Epidermal melanocyte (primary cell): ENCODE results near the gene UBC.

Source experiments
- DNase-seq: peaks from one replicate; pipeline ENCODE4 v3.0.0; 2011; ENCODE audit warnings: low spot score; ENCODE audit not compliant: insufficient read length

UBC gene

GRCh38 chr12:124914392-124915238, at the start of gene UBC:
Gene UBC, minus strand, starts transcription at chr12:124914650. Its CDS starts 879 bp downstream, at chr12:124913771.
- peak; percentile 50 for DNase-seq

GRCh38 chr12:124963211-124963610, 48.8 kb upstream of the UBC start:
- DNase-seq, result no peak

- no peak for DNase-seq
Observed at GRCh38 chr12:124961055-124961454, 46.6 kb upstream of the UBC start.

DNA sequence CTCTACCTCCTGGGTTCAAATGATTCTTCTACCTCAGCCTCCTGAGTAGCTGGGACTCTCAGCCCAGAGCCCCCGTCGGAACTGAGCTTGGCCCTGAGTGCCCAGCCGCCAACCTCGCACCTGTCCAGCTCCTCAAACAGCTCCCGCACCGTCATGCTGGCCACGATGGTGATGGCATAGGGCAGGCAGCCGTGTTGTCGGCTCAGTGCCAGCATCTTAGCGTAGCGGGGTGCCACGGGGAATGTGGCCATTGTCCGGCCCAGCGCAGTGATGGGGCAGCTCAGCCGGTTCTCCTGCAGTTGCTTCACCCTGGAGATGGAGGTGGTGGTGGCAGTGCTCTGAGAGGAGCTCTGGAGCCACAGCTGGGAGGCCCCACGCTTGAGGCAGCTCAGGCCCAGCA, 42.1 kb upstream of the UBC start:
- DNase-seq, result no peak

GRCh38 chr12:124954771-124955170, 40.3 kb upstream of the UBC start:
- DNase-seq, result no peak

GRCh38 chr12:124953689-124954405, 39.4 kb upstream of the UBC start:
- no peak for DNase-seq

DNA sequence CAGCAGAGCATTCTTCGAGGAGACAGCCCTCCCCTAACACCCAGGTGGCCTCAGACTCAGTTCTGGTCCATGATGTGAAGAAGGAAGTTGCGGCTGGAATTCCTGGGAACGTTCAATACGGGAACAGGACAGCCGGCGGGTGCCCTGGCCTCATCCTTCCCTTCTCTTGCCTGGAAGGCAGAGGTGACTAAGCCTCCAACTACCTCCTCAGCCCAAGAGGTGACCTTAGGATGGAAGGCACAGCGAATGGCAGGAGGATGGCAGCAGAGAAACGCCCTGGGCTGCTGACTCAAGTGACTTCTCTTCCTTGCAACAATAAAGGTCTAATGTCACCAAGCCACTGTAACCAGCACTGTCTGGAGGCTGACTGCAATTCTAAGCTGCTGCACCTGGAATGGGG, 38.4 kb upstream of the UBC start:
- no peak for DNase-seq

GRCh38 chr12:124952295-124952694, 37.8 kb upstream of the UBC start:
- DNase-seq, result no peak

- DNase-seq, result no peak
Observed at GRCh38 chr12:124949779-124950728, 35.6 kb upstream of the UBC start.

GRCh38 chr12:124949066-124949465, 34.6 kb upstream of the UBC start:
- no peak for DNase-seq

DNA sequence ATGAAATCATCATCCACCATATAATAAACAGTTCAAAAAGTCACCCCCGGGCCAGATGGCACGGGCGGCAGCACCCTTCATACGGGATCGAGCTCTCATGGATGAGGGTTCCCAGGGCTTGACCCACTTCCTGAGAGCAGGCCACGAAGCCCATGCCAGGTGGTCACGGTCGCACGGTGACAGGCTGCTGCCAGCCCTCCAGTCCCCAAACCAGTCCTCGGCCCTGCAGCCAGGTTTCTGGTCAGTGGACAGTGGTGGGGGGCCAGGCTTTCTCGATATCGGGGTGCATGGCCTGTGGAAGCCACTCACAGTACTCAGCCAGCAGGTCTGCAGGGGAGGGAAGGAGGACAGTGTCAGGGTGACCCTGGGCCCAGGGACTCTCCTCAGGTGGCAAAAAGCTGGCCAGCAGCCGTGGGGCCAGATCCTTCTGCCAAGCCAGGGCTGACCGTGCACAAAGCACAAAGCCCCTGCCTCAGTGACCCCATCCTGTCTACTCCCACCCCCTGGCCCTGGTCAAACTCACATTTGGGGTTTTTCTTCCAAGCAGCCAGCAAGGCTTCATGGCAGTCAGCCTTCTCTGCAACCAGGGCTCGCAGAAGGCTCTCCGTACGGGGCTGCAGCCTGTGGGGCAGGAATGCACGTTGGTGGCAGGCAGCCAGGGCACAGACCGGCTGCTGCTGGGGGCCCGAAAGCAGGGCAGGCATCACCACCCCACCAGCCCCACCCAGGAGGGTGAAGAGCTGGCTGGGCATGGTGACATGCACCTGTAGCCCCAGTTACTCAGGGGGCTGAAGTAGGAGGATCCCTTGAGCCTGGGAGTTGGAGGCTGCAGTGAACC, 33.3 kb upstream of the UBC start:
- DNase-seq, result no peak

- no peak for DNase-seq
Observed at GRCh38 chr12:124947013-124947412, 32.6 kb upstream of the UBC start.

DNA sequence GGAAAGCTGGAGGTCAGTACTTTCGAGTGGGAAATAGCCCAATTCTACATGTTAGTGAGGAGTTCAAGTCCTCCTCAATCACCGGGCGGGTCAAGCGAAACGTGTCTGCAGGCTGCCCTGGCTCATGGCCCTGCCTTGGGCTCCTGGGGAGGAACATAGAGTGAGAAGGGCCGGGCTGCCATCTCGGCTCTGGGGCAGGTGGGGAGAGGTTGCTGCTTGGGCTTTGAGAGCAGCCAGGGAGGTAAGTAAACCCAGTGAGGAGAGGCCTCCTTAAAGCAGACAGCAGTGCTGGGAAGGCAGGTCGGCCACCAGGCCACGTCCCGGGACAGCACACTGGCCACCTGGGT, 32.0 kb upstream of the UBC start:
- DNase-seq, result no peak

- no peak for DNase-seq
Observed at GRCh38 chr12:124941170-124941527, 26.7 kb upstream of the UBC start.

DNA sequence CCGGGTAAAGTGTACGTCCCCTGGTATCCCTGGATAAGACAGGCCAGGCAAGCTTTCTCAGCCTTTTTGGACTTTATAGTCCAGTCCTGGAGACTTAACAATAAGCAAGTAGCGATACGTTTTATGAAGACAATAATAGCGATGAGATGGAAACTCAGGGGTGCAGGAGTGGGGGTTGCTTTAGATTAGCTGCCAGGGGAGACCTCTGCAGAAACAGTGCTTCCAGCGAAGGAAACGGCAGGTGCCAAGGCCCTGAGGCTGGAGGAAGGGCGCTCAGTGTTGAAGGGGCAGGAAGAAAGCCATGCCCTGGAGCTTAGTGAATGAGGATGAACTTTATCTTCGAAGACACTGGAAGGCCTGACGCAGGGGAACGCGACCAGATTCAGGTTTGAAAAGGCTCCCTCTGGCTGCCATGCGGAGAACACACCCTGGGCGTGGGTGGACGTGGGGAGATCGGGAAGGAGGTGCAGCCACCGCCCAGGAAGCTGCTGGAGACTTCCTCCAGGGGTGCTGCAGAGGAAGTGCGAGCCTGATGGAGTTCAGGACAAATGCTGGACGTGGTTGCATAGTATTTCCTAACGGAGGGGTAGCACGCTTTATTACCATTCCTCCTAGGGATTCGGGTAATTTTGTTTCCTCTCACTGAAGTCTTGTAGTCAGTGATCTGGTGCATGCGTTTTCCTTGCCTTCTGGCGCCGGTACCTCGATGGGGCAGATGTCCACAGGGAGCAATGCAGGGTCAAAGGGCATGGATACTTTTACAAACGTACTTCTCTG, 26.1 kb upstream of the UBC start:
- DNase-seq, result peak; percentile 69

GRCh38 chr12:124940143-124940392, 25.6 kb upstream of the UBC start:
- DNase-seq, result no peak

DNA sequence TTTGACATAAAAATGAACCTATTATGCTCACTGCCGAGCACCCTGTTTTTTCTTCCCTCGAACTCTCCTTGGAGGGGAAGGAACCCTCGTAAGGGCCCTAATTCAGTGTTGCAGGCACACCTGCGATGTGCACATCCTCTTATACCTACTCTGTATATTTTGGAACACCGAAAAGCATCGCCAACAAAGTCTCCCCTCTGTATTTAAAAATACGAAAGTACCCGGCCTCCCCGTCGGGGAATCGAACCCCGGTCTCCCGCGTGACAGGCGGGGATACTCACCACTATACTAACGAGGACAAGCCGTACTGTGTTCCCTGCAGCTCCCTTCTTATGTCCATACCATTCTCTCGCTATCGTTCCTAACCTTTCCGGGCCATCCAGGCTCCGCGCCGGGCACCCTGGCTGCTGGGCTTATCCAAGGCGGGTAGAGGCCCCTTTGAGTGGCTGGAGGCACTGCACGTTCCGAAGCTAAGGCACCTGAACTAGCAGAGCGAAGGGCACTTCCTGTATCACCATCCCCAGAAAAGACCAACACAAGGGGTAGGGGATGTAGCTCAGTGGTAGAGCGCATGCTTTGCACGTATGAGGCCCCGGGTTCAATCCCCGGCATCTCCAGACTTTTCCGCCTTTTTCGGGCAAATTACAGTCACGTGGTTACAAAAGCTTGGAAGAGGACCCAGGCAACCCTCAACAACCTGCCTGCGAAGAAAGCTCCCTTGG, 25.1 kb upstream of the UBC start:
- no peak for DNase-seq

DNA sequence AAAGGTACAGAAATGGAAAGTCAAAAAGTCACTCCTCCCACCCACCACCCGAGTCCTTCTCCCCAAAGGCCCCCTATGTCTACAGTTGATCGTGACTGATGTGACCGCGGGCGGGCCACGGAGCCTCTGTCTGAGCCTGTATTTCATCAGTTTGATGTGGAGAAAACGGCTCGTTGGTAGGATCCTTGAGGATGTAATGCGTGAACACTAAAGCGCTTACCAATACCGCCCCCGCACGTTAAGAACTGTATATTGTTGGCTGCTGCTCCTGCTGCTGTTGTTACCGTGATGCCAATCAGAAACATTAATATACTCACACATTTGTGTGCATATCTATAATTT, 24.6 kb upstream of the UBC start:
- no peak for DNase-seq

DNA sequence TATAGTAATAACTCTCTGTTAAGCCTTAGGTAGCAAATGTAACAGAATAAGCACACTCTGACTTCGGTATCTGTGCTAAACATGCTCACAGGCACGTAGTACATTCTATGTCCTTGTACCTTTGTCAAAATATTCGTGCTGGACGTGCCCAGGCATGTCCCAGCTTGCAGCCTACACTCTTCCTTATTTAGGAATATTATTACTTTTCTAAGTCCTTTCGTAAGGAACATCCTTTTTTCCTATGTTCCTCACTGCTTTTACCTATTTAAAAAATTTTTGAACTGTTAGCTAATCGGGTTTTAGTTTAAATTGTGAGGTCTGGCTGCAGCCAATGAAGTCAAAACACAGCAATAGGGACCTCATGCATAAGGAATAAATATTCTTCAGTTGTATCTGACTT, 24.1 kb upstream of the UBC start:
- DNase-seq, result no peak

DNA sequence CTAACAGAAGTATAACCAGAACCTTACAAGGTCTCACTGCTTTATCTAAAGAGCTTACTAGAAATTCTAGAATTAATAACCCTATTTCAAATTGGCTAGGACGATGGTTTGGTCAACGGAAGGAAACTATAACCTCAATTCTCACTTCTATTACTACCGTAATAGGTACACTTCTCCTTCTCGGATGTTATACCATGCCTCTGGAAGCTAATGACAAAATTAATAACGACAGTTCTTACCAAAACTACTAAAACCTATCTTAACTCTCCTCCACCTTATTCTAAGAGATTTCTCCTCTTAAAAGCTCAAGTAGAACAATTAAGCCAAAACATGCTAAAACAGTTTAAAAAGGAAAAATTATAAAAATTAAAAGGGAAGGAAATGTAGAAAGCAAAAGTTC, 23.7 kb upstream of the UBC start:
- DNase-seq, result no peak
